Activated naive CD4-positive, alpha-beta T cell treated with anti-CD3 and anti-CD28 coated beads, Interleukin-2, amount 10 ng/mL, durations not matched to agents 7 days and 5 days (primary cell): ENCODE measurements around the gene ST6GALNAC4.

ENCODE experiments used
- CTCF ChIA-PET: fragments of 350-600 bp; sonication (Branson Sonifier 250); formaldehyde crosslinking; loops from one replicate; lab custom pipeline; 2021; ENCODE audit warnings: antibody characterized with exemption; lab: Charles Lee
- DNase-seq: peaks from one replicate; pipeline ENCODE4 v3.0.0-alpha.2; 2020
- H3K27ac Mint-ChIP-seq: one replicate; pipeline ENCODE4 v1.8.0; 2021; ENCODE audit warnings: mild to moderate bottlenecking, moderate library complexity, mixed read lengths
- H3K27me3 Mint-ChIP-seq: one replicate; pipeline ENCODE4 v1.8.0; 2021; ENCODE audit warnings: mild to moderate bottlenecking, mixed read lengths
- H3K36me3 Mint-ChIP-seq: one replicate; pipeline ENCODE4 v1.8.0; 2021; ENCODE audit warnings: mixed read lengths
- H3K4me1 Mint-ChIP-seq: one replicate; pipeline ENCODE4 v1.8.0; 2021; ENCODE audit warnings: mixed read lengths
- H3K4me3 Mint-ChIP-seq: one replicate; pipeline ENCODE4 v1.8.0; 2021; ENCODE audit warnings: mild to moderate bottlenecking, moderate library complexity, mixed read lengths
- H3K9me3 Mint-ChIP-seq: one replicate; pipeline ENCODE4 v1.8.0; 2021; ENCODE audit warnings: mixed read lengths

Gene ST6GALNAC4

GRCh38 chr9:127930231-127931091 is 13.6 kb upstream of the ST6GALNAC4 start, which contains the start of gene PIP5KL1:
PIP5KL1 (minus strand) TSS chr9:127930777; CDS start chr9:127930752, 25 bp downstream.
- peaks cover 50% of the 10 kb centered on the region for H3K4me1 Mint-ChIP-seq
- H3K27ac Mint-ChIP-seq: peak within 1 kb of the TSS; percentile 50
- H3K27me3 Mint-ChIP-seq: peaks cover 63% of the 10 kb centered on the region
- H3K4me3 Mint-ChIP-seq: peak within 1 kb of the TSS; percentile 57
- CTCF ChIA-PET: interaction anchor here (0.6 to 2.3 kb wide), 4 partner anchors 9 to 243 kb away, joined by 5 to 13 read pairs (median 6); no protein-coding TSS in a partner anchor
- no peaks in the 10 kb centered on the region for H3K9me3 Mint-ChIP-seq
- peak; percentile 85 for DNase-seq
- H3K36me3 Mint-ChIP-seq: peaks cover 11% of the 10 kb centered on the region

GRCh38 chr9:127929625-127929979 is 12.8 kb upstream of the ST6GALNAC4 start:
- no peaks in the 10 kb centered on the region for H3K9me3 Mint-ChIP-seq
- H3K4me3 Mint-ChIP-seq: peak overlapping the region; percentile 43
- no peak for DNase-seq
- H3K27ac Mint-ChIP-seq: no peak overlapping the region
- peaks cover 71% of the 10 kb centered on the region for H3K27me3 Mint-ChIP-seq
- CTCF ChIA-PET: interaction anchor here (1.4 to 2.3 kb wide), 3 partner anchors 8 to 188 kb away, joined by 5 to 13 read pairs (median 7); no protein-coding TSS in a partner anchor
- peaks cover 9% of the 10 kb centered on the region for H3K36me3 Mint-ChIP-seq
- H3K4me1 Mint-ChIP-seq: peaks cover 47% of the 10 kb centered on the region

- Mint-ChIP-seq H3K27me3 (peaks cover 73% of the 10 kb centered on the region), H3K4me3 (peak overlapping the region; percentile 0), H3K27ac (no peak overlapping the region), H3K9me3 (no peaks in the 10 kb centered on the region), H3K36me3 (peaks cover 4% of the 10 kb centered on the region), H3K4me1 (peaks cover 41% of the 10 kb centered on the region)
- DNase-seq: no peak
- CTCF ChIA-PET: interaction anchor here (0.7 to 2.3 kb wide), 4 partner anchors 8 to 189 kb away, joined by 3 to 13 read pairs (median 6); no protein-coding TSS in a partner anchor
Measured at GRCh38 chr9:127928676-127929624, 12.1 kb upstream of the ST6GALNAC4 start.

- peaks cover 39% of the 10 kb centered on the region for H3K4me1 Mint-ChIP-seq
- H3K36me3 Mint-ChIP-seq: peaks cover 3% of the 10 kb centered on the region
- no peak for DNase-seq
- H3K4me3 Mint-ChIP-seq: peak overlapping the region; percentile 0
- H3K27ac Mint-ChIP-seq: no peak overlapping the region
- H3K27me3 Mint-ChIP-seq: peaks cover 81% of the 10 kb centered on the region
- CTCF ChIA-PET: no interaction called here
- H3K9me3 Mint-ChIP-seq: no peaks in the 10 kb centered on the region
Measured at GRCh38 chr9:127927988-127928675, 11.3 kb upstream of the ST6GALNAC4 start.

- H3K4me3 Mint-ChIP-seq: peak overlapping the region; percentile 56
- H3K4me1 Mint-ChIP-seq: peaks cover 36% of the 10 kb centered on the region
- H3K27me3 Mint-ChIP-seq: peaks cover 86% of the 10 kb centered on the region
- DNase-seq: peak; percentile 86
- no peaks in the 10 kb centered on the region for H3K9me3 Mint-ChIP-seq
- no peak overlapping the region for H3K27ac Mint-ChIP-seq
- CTCF ChIA-PET: no interaction called here
- no peaks in the 10 kb centered on the region for H3K36me3 Mint-ChIP-seq
Measured at GRCh38 chr9:127927201-127927987, 10.6 kb upstream of the ST6GALNAC4 start.

GRCh38 chr9:127926906-127927200 is 10.0 kb upstream of the ST6GALNAC4 start:
- Mint-ChIP-seq H3K27ac (no peak overlapping the region), H3K4me3 (peak overlapping the region; percentile 56), H3K9me3 (no peaks in the 10 kb centered on the region), H3K36me3 (no peaks in the 10 kb centered on the region), H3K27me3 (peaks cover 90% of the 10 kb centered on the region), H3K4me1 (peaks cover 39% of the 10 kb centered on the region)
- CTCF ChIA-PET: no interaction called here
- DNase-seq: no peak

- H3K27me3 Mint-ChIP-seq: peaks cover 89% of the 10 kb centered on the region
- H3K9me3 Mint-ChIP-seq: no peaks in the 10 kb centered on the region
- CTCF ChIA-PET: no interaction called here
- H3K36me3 Mint-ChIP-seq: no peaks in the 10 kb centered on the region
- no peak overlapping the region for H3K27ac Mint-ChIP-seq
- peak overlapping the region; percentile 56 for H3K4me3 Mint-ChIP-seq
- peaks cover 40% of the 10 kb centered on the region for H3K4me1 Mint-ChIP-seq
- DNase-seq: no peak
Measured at GRCh38 chr9:127925959-127926905, 9.4 kb upstream of the ST6GALNAC4 start.

GRCh38 chr9:127924736-127925444 is 8.0 kb upstream of the ST6GALNAC4 start:
- Mint-ChIP-seq H3K4me1 (peaks cover 40% of the 10 kb centered on the region), H3K4me3 (no peak overlapping the region), H3K27me3 (peaks cover 90% of the 10 kb centered on the region), H3K36me3 (no peaks in the 10 kb centered on the region), H3K27ac (no peak overlapping the region), H3K9me3 (no peaks in the 10 kb centered on the region)
- DNase-seq: no peak
- CTCF ChIA-PET: interaction anchor here (1.0 to 1.2 kb wide), 3 partner anchors 55 to 190 kb away, joined by 3 to 9 read pairs (median 3); partner anchors contain the start of gene TOR2A

- H3K4me3 Mint-ChIP-seq: no peak overlapping the region
- CTCF ChIA-PET: interaction anchor here (0.8 to 3.3 kb wide), 4 partner anchors 54 to 333 kb away, joined by 3 to 33 read pairs (median 3); partner anchors contain the start of gene TOR2A
- H3K36me3 Mint-ChIP-seq: no peaks in the 10 kb centered on the region
- H3K4me1 Mint-ChIP-seq: peaks cover 41% of the 10 kb centered on the region
- H3K9me3 Mint-ChIP-seq: no peaks in the 10 kb centered on the region
- peak overlapping the region; percentile 19 for H3K27ac Mint-ChIP-seq
- DNase-seq: no peak
- peaks cover 79% of the 10 kb centered on the region for H3K27me3 Mint-ChIP-seq
Measured at GRCh38 chr9:127923771-127924170, 6.9 kb upstream of the ST6GALNAC4 start.

- CTCF ChIA-PET: interaction anchor here (0.7 to 3.3 kb wide), 3 partner anchors 63 to 188 kb away, joined by 3 to 33 read pairs (median 3); partner anchors contain the start of gene TOR2A
- H3K4me3 Mint-ChIP-seq: no peak overlapping the region
- peaks cover 41% of the 10 kb centered on the region for H3K4me1 Mint-ChIP-seq
- DNase-seq: no peak
- peaks cover 72% of the 10 kb centered on the region for H3K27me3 Mint-ChIP-seq
- no peaks in the 10 kb centered on the region for H3K36me3 Mint-ChIP-seq
- no peaks in the 10 kb centered on the region for H3K9me3 Mint-ChIP-seq
- no peak overlapping the region for H3K27ac Mint-ChIP-seq
Measured at GRCh38 chr9:127923046-127923445, 6.2 kb upstream of the ST6GALNAC4 start.

GRCh38 chr9:127921557-127922120 is 4.8 kb upstream of the ST6GALNAC4 start:
- DNase-seq: peak; percentile 82
- peaks cover 57% of the 10 kb centered on the region for H3K27me3 Mint-ChIP-seq
- H3K4me1 Mint-ChIP-seq: peaks cover 43% of the 10 kb centered on the region
- H3K4me3 Mint-ChIP-seq: peak overlapping the region; percentile 44
- no peaks in the 10 kb centered on the region for H3K9me3 Mint-ChIP-seq
- H3K36me3 Mint-ChIP-seq: no peaks in the 10 kb centered on the region
- CTCF ChIA-PET: interaction anchor here (0.5 to 3.5 kb wide), 37 partner anchors 8 to 697 kb away, joined by 3 to 33 read pairs (median 5); partner anchors contain the start of genes AK1, PIP5KL1, SH2D3C and TOR2A
- no peak overlapping the region for H3K27ac Mint-ChIP-seq
